Measurements from ENCODE around the gene HABP4. TPM values are rescaled to one million over a fixed set of nuclear protein-coding genes. Genes with fewer than 3 reads are reported as not detected.
A peak's percentile ranks its signal among the peaks of the same experiment; 100 is the strongest.

Gene HABP4
- total and polyA plus RNA-seq, 12 donors, result 20.8 to 30.4 (median 25.3) TPM

GRCh38 chr9:96417661-96418082 is 32.3 kb upstream of the HABP4 start:
- Histone ChIP-seq H3K4me3 (peak overlapping the region; percentile 56 to 97 (median 85)), H3K36me3 (no peaks in the 10 kb centered on the region), H3K27me3 (no peaks in the 10 kb centered on the region), H3K4me1 (peaks cover 7 to 58% (median 33%) of the 10 kb centered on the region in 9 donors), H3K27ac (peak overlapping the region; percentile 72 to 100 (median 98)), H3K9me3 (no peaks in the 10 kb centered on the region)
- TF ChIP-seq CTCF (IDR thresholded peaks at IDR 0.05), result no peak
- no peak for ATAC-seq
- WGBS, 2 donors, result 0% methylated on average over 36 to 62 of the region's 62 CpGs
- intact Hi-C loops (cut with DNase I), result loop anchor here in 7 of 10 donors (1.0 to 10.0 kb wide), 13 partner anchors 32 to 250 kb away; partner anchors contain the start of genes HABP4 (in 3 of the 7), SLC35D2 (in 3 of the 7) and PRXL2C (in 2 of the 7)
- peak in 1 of 2 donors; percentile 33 for DNase-seq

- peak; percentile 98 for DNase-seq
- TF ChIP-seq CTCF (IDR thresholded peaks at IDR 0.05), result no peak
- peak within 1 kb of the TSS; percentile 56 to 97 (median 85) for H3K4me3 ChIP-seq
- no peaks in the 10 kb centered on the region for H3K9me3 ChIP-seq
- peak within 1 kb of the TSS; percentile 95 to 100 (median 99) for H3K27ac ChIP-seq
- no peaks in the 10 kb centered on the region for H3K36me3 ChIP-seq
- peak; percentile 90 to 96 (median 92) for ATAC-seq
- no peaks in the 10 kb centered on the region for H3K27me3 ChIP-seq
- peaks cover 7 to 52% (median 33%) of the 10 kb centered on the region in 9 donors for H3K4me1 ChIP-seq
- WGBS, 2 donors, result 0 to 1% methylated on average over 94 to 100 of the region's 100 CpGs
- intact Hi-C loops (cut with DNase I), result loop anchor here in 7 of 10 donors (1.0 to 10.0 kb wide), 13 partner anchors 31 to 249 kb away; partner anchors contain the start of genes HABP4 (in 3 of the 7), SLC35D2 (in 3 of the 7) and PRXL2C (in 2 of the 7)
These were observed 31.7 kb upstream of the HABP4 start, which contains the start of gene ZNF367 for GRCh38 chr9:96418083-96418919. Gene ZNF367 (minus strand): TSS chr9:96418370. CDS start chr9:96418032, 338 bp downstream.

GRCh38 chr9:96418920-96419690 is 30.9 kb upstream of the HABP4 start:
- Histone ChIP-seq H3K4me3 (peak overlapping the region; percentile 52 to 97 (median 85)), H3K27ac (peak overlapping the region; percentile 95 to 100 (median 99)), H3K27me3 (no peaks in the 10 kb centered on the region), H3K36me3 (no peaks in the 10 kb centered on the region), H3K9me3 (no peaks in the 10 kb centered on the region), H3K4me1 (peaks cover 7 to 44% (median 28%) of the 10 kb centered on the region in 9 donors)
- TF ChIP-seq CTCF (IDR thresholded peaks at IDR 0.05), result no peak
- DNase-seq, result peak; percentile 74 to 84
- ATAC-seq, result peak; percentile 72 to 85 (median 75)
- intact Hi-C loops (cut with DNase I), result loop anchor here in 7 of 10 donors (1.0 to 10.0 kb wide), 13 partner anchors 30 to 248 kb away; partner anchors contain the start of genes HABP4 (in 3 of the 7), SLC35D2 (in 3 of the 7) and PRXL2C (in 2 of the 7)
- 0% methylated on average over 58 of the region's 58 CpGs for WGBS, 2 donors

- Histone ChIP-seq H3K27me3 (no peaks in the 10 kb centered on the region), H3K4me1 (peaks cover 7 to 39% (median 28%) of the 10 kb centered on the region in 9 donors), H3K4me3 (peak overlapping the region; percentile 52 to 97 (median 85)), H3K27ac (peak overlapping the region; percentile 95 to 100 (median 99)), H3K36me3 (no peaks in the 10 kb centered on the region), H3K9me3 (no peaks in the 10 kb centered on the region)
- DNase-seq, result no peak
- no peak for TF ChIP-seq CTCF (IDR thresholded peaks at IDR 0.05)
- intact Hi-C loops (cut with DNase I), result loop anchor here in 7 of 10 donors (2.0 to 10.0 kb wide), 10 partner anchors 31 to 248 kb away; partner anchors contain the start of genes SLC35D2 (in 3 of the 7), HABP4 (in 2 of the 7) and PRXL2C (in 2 of the 7)
- WGBS, 2 donors, result 31 to 36% methylated on average over 2 of the region's 2 CpGs
- ATAC-seq, result no peak
These were observed 30.3 kb upstream of the HABP4 start for GRCh38 chr9:96419691-96419969.

All from heart right ventricle (tissue), 16 donors.